Activated naive CD8-positive, alpha-beta T cell treated with anti-CD3 and anti-CD28 coated beads, Interleukin-2, amount 50 U/mL, for 16 hours (primary cell): ENCODE data around the gene ZNF680.
"Not testable (repeated sequence)": the region's sequence is repeated elsewhere in the genome, so short reads cannot be mapped to it uniquely, and the experiment has no call there.

Experiments used
- DNase-seq: peaks from one replicate; pipeline ENCODE4 v3.0.0-alpha.2; 2020; ENCODE audit warnings: low read depth, low spot score

ZNF680 gene

GRCh38 chr7:64562626-64563278, at the start of gene ZNF680:
TSS of gene ZNF680 (minus strand) at chr7:64563071. CDS start at chr7:64562954, 117 bp downstream.
- peak; percentile 80 for DNase-seq

GRCh38 chr7:64612452-64612851, 49.6 kb upstream of the ZNF680 start:
- no peak for DNase-seq

GRCh38 chr7:64611717-64612116, 48.8 kb upstream of the ZNF680 start:
- DNase-seq = no peak

GRCh38 chr7:64610997-64611396, 48.1 kb upstream of the ZNF680 start:
- no peak for DNase-seq

GRCh38 chr7:64608116-64608910, 45.4 kb upstream of the ZNF680 start:
- no peak for DNase-seq

GRCh38 chr7:64606385-64606784, 43.5 kb upstream of the ZNF680 start:
- DNase-seq = no peak

DNA sequence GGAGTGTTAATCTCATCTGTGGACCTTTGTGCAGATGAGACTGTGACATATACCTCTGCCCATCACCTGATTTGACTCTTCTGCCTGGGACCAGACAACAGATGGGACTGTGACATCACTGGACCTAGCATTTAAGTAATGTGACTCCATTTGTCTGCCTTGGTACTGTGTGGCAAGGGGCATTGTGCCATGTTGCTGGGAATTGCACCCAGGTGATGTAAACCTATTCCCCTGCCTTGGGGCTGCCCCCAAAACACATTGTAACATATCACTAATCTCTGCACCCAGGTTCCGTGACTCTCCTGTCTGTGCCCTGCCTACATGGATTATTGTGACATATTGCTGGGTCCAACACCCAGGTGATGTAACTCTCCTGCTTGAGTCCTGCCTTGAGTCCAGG, 40.4 kb upstream of the ZNF680 start:
- no peak for DNase-seq

- no peak for DNase-seq
Observed at GRCh38 chr7:64602518-64602917, 39.6 kb upstream of the ZNF680 start.

DNA sequence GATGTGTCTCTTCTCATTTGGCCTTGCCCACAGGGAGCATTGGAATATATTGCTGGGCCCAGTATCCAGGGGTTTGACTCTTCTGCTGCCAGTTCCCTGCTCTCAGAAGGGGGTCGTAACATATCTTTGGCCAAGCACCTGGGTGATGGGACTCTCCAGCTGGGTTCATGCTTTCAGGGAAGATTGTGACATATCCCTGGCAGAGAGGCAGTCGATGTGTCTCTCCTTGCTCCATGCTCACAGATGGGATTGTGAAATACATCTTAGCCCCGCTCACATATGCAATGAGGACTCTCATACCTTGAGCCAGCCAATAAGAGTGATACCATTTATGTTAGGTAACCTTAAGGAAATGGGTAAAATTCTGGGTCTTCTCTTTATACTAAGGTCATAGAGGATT, 39.2 kb upstream of the ZNF680 start:
- DNase-seq = no peak

- no peak for DNase-seq
Observed at GRCh38 chr7:64599359-64599758, 36.5 kb upstream of the ZNF680 start.

DNA sequence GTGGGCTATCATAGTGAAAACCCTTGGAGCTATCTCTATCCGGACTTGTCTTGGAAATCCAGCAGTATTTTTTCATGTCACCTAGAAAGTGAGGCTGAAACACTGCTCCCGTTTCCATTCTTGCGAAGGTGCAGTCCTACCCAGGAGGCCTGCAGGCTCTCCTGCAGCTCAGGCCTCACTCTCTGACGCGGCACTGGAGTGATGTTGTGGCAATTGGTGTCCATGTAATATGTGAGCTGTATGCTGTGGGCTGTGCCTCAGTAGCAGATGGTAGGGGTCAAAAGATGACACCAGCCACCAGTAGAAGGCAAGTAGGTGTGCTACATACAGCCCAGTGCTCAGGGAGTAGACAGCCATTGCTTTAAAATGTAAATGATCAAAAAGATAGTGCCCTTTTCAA, 28.1 kb upstream of the ZNF680 start:
- no peak for DNase-seq

GRCh38 chr7:64581926-64582894, 19.3 kb upstream of the ZNF680 start:
- no peak for DNase-seq

GRCh38 chr7:64581391-64581790, 18.5 kb upstream of the ZNF680 start:
- DNase-seq = no peak

DNA sequence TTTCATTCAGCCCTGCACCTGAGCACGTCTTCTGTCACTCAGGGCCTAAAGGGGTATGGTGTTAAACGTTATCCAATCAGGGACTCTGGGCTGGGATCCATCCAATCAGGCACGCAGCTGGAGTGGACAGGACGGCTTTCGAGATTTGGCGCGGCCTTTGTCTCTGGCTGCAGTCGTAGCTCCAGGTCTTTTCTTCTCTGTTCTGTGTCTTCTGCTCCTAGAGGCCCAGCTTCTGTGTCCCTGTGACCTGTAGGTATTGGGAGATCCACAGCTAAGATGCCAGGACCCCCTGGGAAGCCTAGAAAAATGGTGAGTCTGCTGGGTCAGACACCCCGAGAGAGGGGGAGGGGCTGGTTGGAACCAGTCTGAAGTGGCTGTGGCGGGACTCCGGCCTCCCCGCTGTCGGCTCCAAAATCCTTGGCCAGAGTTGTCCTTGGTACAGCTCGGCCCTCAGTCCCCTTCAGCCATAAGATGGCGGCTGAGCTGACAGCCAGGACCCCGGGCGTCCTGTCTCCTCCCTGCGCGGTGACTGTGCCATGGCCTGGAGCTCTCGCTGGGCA, 11.7 kb upstream of the ZNF680 start:
- no peak for DNase-seq

DNA sequence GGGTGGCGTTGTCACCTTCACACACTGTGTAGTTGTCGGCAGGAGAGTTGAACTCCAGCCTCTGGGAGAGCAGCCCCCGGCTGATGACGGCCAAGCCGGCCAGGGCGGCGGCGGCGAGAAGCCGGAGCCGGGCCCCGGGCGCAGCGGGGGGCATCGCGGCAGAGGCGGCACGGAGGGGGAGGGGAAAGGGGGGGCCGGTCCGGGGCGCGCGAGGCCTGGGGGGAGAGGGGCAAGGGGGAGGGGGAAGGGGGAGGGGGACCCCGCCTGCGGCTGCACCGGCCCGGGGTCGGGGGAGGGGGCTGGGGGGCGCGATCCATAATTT, 7.4 kb upstream of the ZNF680 start:
- DNase-seq = not testable (repeated sequence)

DNA sequence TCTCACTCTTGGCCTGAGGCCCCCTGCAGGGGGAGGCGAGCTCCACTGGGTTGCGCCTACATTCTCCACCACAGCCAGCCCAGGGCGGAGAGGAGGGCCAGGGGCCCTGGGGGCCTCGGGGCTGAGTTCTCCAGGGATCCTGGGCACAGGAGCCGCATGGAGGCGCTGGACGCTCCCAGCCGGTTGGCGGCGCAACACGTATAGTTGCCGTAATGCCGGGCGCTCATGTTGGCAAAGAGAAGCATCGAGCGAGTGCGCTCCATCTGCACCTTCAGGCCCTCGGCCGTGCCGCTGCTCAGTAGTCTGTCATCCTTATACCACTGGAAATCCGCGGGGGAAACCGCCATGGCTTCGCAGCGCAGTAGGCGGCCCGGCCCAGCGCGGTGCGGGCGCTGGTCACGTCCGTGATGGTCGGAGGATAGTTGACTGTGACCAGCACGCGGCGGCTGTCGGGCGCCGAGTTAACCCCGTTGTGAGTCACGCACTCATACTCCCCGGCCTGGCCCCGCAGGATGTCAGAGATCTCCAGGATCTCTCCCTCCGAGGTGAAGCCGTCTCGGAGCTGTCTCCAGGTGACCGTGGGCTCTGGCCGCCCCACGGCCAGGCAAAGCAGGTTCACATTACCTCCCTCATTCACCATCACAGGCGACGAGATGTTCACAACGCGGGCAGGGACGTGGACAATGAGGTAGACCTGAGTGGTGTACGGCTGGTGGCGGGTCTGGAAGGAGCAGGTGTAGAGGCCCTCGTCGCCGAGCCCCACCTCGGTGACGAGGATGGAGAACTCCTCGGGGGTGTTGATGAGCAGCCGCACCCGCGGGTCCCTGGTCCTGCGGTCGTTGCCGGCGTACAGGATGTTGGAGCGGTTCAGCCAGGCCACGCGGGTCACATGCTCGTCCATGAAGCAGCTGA, 6.8 kb upstream of the ZNF680 start:
- not testable (repeated sequence) for DNase-seq

- no peak for DNase-seq
Observed at GRCh38 chr7:64562256-64562625, 630 bp downstream of the ZNF680 start.

DNA sequence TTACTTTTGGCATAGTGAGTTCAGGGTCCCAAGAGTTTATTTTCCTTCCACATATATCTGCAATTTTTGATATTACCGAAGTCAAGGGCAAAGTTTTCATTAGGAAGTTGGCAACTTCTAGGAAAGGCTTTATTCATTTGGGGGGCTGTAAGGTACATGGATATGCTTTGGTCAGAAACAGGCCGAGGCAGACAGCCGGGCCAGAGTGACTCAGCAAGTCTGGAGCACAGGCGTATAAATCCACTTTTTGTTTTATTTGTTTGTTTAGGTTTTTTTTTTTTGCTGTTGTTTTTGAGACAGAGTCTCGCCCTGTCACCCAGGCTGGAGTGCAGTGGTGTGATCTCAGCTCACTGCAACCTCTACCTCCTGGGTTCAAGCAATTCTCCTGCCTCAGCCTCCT, 3.7 kb downstream of the ZNF680 start:
- DNase-seq = no peak

- no peak for DNase-seq
Observed at GRCh38 chr7:64558781-64559180, 4.1 kb downstream of the ZNF680 start.

DNA sequence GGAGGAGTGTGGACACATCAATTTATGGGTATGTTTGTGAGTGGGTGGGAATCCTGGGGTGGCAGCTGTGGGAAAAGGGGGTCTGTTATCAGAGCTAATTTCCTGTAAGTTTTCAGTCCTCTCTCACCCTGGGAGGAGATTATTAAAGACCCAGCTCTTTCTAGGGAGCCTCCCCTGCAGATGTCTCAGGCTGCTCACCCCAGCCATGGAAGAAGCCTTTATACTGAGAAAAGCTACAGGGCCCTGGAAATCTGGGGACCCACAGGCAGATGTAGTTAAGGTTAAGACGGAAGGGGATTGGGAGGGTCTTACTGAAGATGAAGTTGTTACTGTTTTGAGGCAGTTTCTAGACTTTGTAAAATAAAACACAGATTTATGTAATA, 4.6 kb downstream of the ZNF680 start:
- DNase-seq = no peak
